ENCODE measurements around the gene FRS3. TPM values are rescaled to one million over a fixed set of nuclear protein-coding genes. Genes with fewer than 3 reads are reported as not detected.

The FRS3 gene
- total RNA-seq, 1 experiment from 2014 or later: 2.3 TPM

- DNase-seq (ENCODE audit: low read depth): no peak
Measured at GRCh38 chr6:41741625-41742490, 37.8 kb downstream of the FRS3 start.

DNA sequence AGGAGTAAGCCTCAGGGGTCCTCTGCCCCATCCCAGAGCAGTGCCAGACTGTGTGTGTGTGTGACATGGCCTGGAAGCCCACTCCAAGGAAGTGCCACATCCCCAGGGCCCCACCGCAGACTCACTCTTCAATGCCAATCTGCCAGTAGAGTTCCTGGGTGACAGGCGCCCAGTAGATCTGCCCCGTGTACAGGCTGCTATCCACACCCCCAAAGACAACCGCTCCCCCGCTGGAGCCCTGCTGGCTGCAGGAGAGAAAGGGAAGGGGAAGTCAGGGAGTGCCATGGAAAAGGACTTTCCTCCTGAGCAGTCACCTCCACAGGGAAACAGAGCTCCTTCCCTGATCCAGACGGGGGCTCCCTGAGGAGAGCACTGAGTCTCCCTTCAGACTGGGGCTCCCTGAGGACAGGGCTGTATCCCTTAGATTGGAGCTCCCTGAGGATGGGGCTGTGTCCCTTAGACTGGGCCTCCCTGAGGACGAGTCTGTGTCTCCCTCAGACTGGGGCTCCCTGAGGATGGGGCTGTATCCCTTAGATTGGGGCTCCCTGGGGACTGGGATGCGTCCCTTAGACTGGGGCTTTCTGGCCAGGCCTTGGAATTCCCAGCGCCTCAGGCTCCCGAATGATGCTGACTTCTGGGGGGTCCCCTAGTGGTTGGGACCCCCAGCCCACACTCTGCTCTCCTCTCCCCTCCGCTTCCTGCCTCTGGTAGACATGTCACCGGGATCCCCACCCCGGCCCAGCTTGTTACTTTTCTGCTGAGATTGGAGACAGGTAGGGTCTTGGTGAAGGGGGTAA is 39.1 kb downstream of the FRS3 start:
- DNase-seq (ENCODE audit: low read depth): no peak

GRCh38 chr6:41739041-41739440 is 40.7 kb downstream of the FRS3 start:
- DNase-seq (ENCODE audit: low read depth): no peak

GRCh38 chr6:41737591-41738130 is 42.0 kb downstream of the FRS3 start:
- DNase-seq (ENCODE audit: low read depth): no peak

DNA sequence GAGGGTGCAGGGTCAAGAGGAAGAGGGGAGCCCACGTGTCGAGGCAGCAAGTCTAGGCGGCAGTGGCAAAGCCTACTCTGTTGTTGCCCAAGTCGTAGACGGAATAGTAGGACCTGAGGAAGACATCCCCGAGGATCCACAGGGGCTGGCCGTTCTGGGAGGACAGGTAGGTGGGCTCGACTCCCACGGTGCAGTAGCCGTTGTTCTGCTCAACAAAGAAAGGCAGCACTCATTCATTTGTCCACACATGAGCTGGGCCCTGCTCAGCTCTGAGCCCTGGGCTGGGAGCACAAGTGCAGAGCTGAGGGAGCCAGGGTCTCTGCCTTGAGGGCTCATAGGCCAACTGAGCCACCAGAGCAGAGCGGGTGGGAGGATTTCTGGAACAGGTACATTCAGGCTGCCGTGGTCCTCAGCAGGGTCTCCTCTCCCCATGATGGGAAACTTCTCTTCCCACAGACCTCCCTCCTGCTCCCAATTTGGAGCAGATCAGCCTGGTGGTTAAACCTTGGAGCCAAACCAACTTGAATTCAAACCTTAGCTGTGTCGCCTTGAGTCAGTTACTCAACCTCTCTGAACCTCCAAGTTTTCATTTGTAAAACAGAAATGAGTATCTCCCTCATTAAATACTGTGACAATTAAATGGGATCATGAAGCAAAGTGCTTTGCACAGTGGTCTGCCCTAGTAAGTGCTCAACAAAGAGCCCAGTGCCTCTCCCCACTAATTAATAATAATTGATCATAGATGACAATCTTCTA is 42.7 kb downstream of the FRS3 start:
- DNase-seq (ENCODE audit: low read depth): no peak

- peak; percentile 31 for DNase-seq (ENCODE audit: low read depth)
Measured at GRCh38 chr6:41736186-41736733, 43.4 kb downstream of the FRS3 start.

- peak; percentile 87 for DNase-seq (ENCODE audit: low read depth)
Measured at GRCh38 chr6:41735427-41736185, 44.1 kb downstream of the FRS3 start, which contains the start of gene TFEB. Gene TFEB (minus strand): TSS chr6:41735608. CDS start chr6:41691213, 44,395 bp downstream.

GRCh38 chr6:41734666-41735426 is 44.9 kb downstream of the FRS3 start:
- DNase-seq (ENCODE audit: low read depth): peak; percentile 83

- peak; percentile 87 for DNase-seq (ENCODE audit: low read depth)
Measured at GRCh38 chr6:41733707-41734665, 45.7 kb downstream of the FRS3 start.

DNA sequence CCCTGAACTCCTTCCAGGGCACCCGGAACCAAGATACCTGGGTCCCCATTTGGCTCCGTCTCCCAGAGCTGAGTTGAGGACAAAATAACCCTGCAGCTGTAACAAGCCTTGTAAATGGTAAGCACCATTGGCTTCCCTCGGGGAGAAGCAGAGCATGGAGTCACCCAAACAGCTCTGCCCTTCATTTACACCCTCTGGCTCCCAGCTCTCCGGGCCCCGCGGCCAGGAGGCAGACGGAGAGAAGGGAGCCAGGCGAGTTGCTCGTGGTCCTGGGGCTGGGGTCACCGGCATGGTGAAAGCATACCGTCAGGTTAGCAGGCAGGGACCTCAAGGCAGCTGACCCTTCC is 46.4 kb downstream of the FRS3 start:
- no peak for DNase-seq (ENCODE audit: low read depth)

- peak; percentile 44 for DNase-seq (ENCODE audit: low read depth)
Measured at GRCh38 chr6:41732591-41733359, 46.9 kb downstream of the FRS3 start.

DNA sequence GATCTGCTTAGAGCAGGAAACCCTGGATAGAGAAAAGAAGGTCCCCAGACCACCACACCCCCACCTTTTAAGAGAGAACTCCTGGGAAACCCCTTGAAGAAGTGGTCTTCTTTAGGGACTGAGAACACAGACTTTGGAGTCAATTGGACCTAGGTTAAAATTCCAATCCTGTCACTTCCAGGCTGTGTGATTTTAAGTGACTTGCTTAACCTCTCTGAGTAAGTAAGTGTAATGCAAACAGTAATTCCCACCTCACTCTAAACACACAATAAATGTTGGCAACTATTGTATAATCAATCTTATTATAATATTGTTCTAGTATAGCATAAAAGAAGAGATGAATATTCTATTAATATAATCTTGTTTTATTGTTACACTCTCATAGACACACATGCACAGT is 47.6 kb downstream of the FRS3 start:
- DNase-seq (ENCODE audit: low read depth): no peak

DNA sequence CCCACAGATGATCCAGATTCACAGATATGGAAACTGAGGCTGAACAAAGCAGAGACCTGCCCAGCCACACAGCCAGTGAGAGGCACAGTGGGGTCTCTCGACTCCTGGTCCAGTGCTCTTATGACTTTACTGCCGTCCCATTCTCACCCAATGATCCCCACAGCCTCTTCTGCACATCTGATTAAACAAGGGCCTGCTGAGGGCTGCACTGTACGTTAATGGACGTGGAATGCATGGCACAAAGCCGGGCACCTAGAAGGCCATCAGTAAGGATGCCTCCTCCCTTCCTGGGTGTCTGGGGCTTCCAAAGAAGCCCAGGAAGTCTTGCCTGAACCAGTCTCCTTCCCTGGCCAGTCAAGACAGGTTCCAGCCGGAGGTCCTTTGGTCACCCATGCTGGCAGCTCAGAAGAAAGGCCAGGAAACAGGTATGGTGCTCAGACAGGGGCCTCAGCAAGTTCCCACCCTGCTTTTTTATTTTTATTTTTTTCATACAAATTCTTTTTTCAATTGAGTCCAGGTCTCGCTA is 48.1 kb downstream of the FRS3 start:
- DNase-seq (ENCODE audit: low read depth): no peak

DNA sequence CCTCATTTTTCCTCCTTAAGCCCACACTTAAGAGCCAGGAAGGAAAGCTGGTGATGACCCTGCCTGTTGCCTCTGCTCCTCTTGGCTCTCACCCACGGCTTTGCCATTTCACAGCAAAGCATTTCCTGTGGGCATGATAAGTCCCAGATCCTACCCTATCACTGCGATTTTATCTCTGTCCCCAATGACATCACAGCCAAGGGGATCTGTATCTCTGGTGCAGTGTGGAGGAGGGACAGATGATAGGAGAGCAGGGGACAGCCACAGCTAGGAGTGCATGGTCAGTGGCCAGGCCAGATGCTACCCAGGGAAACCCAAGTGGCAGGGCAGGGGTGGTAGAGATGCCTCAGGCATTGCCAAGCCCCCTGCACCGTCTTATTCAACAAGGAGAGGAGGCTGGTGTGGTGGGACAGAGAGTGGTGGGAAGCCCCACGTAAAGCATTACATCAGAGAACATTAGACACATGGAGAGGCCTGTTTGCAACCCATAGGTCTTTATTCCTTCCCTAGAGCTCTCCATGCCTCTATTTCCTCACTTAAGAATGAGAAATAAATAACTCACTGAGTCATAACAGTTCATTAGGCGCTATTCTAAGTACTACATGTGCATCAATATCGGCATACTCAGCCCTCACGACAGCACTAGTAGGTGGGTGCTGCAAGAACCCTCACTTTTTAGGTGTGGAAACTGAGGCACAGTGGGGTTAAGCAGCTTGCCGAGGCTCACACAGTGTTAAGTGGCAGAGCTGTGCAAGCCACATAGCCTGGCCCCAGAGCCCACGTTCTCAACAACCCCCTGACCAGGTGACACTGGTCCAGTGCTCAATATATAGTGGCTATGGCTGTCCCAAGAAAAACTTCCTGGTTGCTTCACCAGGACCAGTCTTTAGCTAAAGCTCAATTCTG is 48.9 kb downstream of the FRS3 start:
- DNase-seq (ENCODE audit: low read depth): peak; percentile 83

DNA sequence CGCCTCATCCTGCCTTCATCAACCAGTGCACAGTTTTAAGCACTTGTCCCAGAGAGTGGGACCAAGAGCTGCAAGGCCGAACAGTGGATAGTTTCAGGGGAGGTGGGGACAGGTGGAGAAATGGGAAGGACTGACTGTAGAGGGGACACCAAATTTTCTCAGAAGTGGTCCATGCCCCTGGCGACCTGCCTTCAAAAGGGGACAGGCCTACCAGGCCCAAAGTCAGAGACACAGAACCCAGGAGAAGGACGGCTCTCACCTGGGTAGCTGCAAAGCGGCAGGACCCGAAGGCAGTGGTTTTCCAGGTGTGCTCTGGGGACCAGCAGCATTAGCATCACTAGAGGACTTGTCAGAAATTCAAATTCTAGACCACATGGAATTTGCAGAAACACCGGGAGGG is 50.1 kb downstream of the FRS3 start:
- DNase-seq (ENCODE audit: low read depth): no peak

- no peak for DNase-seq (ENCODE audit: low read depth)
Measured at GRCh38 chr6:41728954-41729353, 50.7 kb downstream of the FRS3 start.

All from RPMI7951 (cell line).